Activated CD4-positive, alpha-beta T cell treated with anti-CD3 and anti-CD28 coated beads for 48 hours (primary cell): ENCODE results near the gene TBC1D4.
A peak's percentile ranks its signal among the peaks of the same experiment; 100 is the strongest.

Source experiments
- DNase-seq: peaks from one replicate; pipeline ENCODE4 v3.0.0-alpha.2; 2020

TBC1D4 gene

GRCh38 chr13:75486146-75487062 lies 4.4 kb upstream of the TBC1D4 start:
- no peak for DNase-seq

GRCh38 chr13:75485286-75486062 lies 3.5 kb upstream of the TBC1D4 start:
- DNase-seq, result no peak

- no peak for DNase-seq
Observed at GRCh38 chr13:75482820-75483079, 781 bp upstream of the TBC1D4 start.

GRCh38 chr13:75481176-75482069 lies 546 bp downstream of the TBC1D4 start:
- peak; percentile 43 for DNase-seq

GRCh38 chr13:75480671-75481175 lies 1.2 kb downstream of the TBC1D4 start:
- DNase-seq, result peak; percentile 46

GRCh38 chr13:75479102-75479740 lies 2.7 kb downstream of the TBC1D4 start:
- DNase-seq, result no peak

- no peak for DNase-seq
Observed at GRCh38 chr13:75478659-75479058, 3.3 kb downstream of the TBC1D4 start.

- no peak for DNase-seq
Observed at GRCh38 chr13:75474956-75475355, 7.0 kb downstream of the TBC1D4 start.

GRCh38 chr13:75473468-75473867 lies 8.5 kb downstream of the TBC1D4 start:
- DNase-seq, result no peak

- DNase-seq, result no peak
Observed at GRCh38 chr13:75470676-75471075, 11.3 kb downstream of the TBC1D4 start.

- no peak for DNase-seq
Observed at GRCh38 chr13:75469047-75469446, 12.9 kb downstream of the TBC1D4 start.

GRCh38 chr13:75468602-75469001 lies 13.4 kb downstream of the TBC1D4 start:
- no peak for DNase-seq

GRCh38 chr13:75468098-75468497 lies 13.9 kb downstream of the TBC1D4 start:
- DNase-seq, result no peak

GRCh38 chr13:75467040-75467728 lies 14.8 kb downstream of the TBC1D4 start:
- DNase-seq, result no peak

GRCh38 chr13:75465236-75465635 lies 16.7 kb downstream of the TBC1D4 start:
- no peak for DNase-seq

GRCh38 chr13:75461314-75461713 lies 20.7 kb downstream of the TBC1D4 start:
- no peak for DNase-seq

- DNase-seq, result no peak
Observed at GRCh38 chr13:75460644-75461043, 21.3 kb downstream of the TBC1D4 start.

- DNase-seq, result no peak
Observed at GRCh38 chr13:75458696-75459422, 23.1 kb downstream of the TBC1D4 start.

GRCh38 chr13:75455962-75456361 lies 26.0 kb downstream of the TBC1D4 start:
- DNase-seq, result no peak

- no peak for DNase-seq
Observed at GRCh38 chr13:75454497-75454896, 27.5 kb downstream of the TBC1D4 start.

- DNase-seq, result no peak
Observed at GRCh38 chr13:75452564-75452963, 29.4 kb downstream of the TBC1D4 start.
